HL-60 (cell line): ENCODE data around the gene KBTBD13.

Source experiments
- GABPA ChIP-seq: IDR thresholded peaks from 2 replicates; pipeline ENCODE4 v1.6.1; 2012; ENCODE audit warnings: low read depth
- POLR2AphosphoS5 ChIP-seq: IDR thresholded peaks from 2 replicates; pipeline ENCODE4 v1.6.1; 2012; ENCODE audit warnings: low read depth
- REST ChIP-seq: IDR thresholded peaks from 2 replicates; pipeline ENCODE4 v1.6.1; 2012; ENCODE audit warnings: low read depth; ENCODE audit not compliant: insufficient replicate concordance
- SPI1 ChIP-seq: IDR thresholded peaks from 2 replicates; pipeline ENCODE4 v1.6.1; 2012; ENCODE audit warnings: low read depth, mild to moderate bottlenecking, borderline replicate concordance
- TF ChIP-seq, protein P1 (sequence below): IDR thresholded peaks from one replicate; pipeline ENCODE4 v1.5.1; 2011; ENCODE audit warnings: low read length, control low read depth, inconsistent platforms; ENCODE audit not compliant: insufficient read depth

DNA sequence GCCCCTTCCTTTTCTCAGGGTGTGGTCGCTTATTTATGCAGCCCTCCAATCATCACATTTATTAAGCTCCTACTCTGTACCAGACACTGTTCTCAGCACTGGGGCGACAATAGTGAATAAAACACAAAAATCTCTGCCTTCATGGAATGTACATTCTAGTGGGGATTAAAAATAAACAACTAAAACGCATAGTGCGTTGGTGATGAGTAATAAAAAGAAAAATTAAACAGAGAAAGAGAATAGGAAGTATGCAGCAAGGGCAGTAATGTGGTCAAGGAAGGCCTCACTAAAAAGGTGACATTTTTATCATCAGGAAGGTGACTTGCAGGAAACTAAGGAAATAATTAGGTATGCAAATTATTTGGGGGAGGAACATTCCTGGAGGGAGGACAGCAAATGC, 26.3 kb upstream of the KBTBD13 start:
- TF ChIP-seq, protein P1, sequence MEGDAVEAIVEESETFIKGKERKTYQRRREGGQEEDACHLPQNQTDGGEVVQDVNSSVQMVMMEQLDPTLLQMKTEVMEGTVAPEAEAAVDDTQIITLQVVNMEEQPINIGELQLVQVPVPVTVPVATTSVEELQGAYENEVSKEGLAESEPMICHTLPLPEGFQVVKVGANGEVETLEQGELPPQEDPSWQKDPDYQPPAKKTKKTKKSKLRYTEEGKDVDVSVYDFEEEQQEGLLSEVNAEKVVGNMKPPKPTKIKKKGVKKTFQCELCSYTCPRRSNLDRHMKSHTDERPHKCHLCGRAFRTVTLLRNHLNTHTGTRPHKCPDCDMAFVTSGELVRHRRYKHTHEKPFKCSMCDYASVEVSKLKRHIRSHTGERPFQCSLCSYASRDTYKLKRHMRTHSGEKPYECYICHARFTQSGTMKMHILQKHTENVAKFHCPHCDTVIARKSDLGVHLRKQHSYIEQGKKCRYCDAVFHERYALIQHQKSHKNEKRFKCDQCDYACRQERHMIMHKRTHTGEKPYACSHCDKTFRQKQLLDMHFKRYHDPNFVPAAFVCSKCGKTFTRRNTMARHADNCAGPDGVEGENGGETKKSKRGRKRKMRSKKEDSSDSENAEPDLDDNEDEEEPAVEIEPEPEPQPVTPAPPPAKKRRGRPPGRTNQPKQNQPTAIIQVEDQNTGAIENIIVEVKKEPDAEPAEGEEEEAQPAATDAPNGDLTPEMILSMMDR, result no peak
- no peak for TF ChIP-seq REST
- no peak for TF ChIP-seq POLR2AphosphoS5
- no peak for TF ChIP-seq SPI1
- TF ChIP-seq GABPA, result no peak
